GM12873 (cell line): ENCODE results near the gene TGFB1.

Experiments
- CTCF ChIP-seq: IDR thresholded peaks from 2 replicates; pipeline ENCODE4 v1.5.1; 2012; ENCODE audit warnings: low read depth, mild to moderate bottlenecking, moderate library complexity, low read length, control low read depth; ENCODE audit not compliant: insufficient read depth; ENCODE audit errors: missing control alignments

TGFB1 gene

GRCh38 chr19:41376998-41377365, 23.3 kb upstream of the TGFB1 start:
- no peak for TF ChIP-seq CTCF

- TF ChIP-seq CTCF, result no peak
Observed at GRCh38 chr19:41376241-41376997, 22.7 kb upstream of the TGFB1 start, which contains the start of gene TMEM91. Gene TMEM91, plus strand, starts transcription at chr19:41376533. Its CDS starts 1,777 bp downstream, at chr19:41378310.

- TF ChIP-seq CTCF, result no peak
Observed at GRCh38 chr19:41373993-41374392, 20.3 kb upstream of the TGFB1 start.

GRCh38 chr19:41372501-41372900, 18.8 kb upstream of the TGFB1 start:
- no peak for TF ChIP-seq CTCF

- TF ChIP-seq CTCF, result no peak
Observed at GRCh38 chr19:41371541-41371940, 17.8 kb upstream of the TGFB1 start.

GRCh38 chr19:41369769-41370168, 16.0 kb upstream of the TGFB1 start:
- no peak for TF ChIP-seq CTCF

GRCh38 chr19:41367848-41368301, 14.2 kb upstream of the TGFB1 start:
- no peak for TF ChIP-seq CTCF
